Stromal cell of bone marrow (primary cell): ENCODE measurements around the gene NEK1.
"Not testable (repeated sequence)": the region's sequence is repeated elsewhere in the genome, so short reads cannot be mapped to it uniquely, and the experiment has no call there.

ENCODE experiments used
- DNase-seq: peaks from one replicate; pipeline ENCODE4 v3.0.0-alpha.2; 2012; ENCODE audit warnings: low read depth

NEK1 gene

DNA sequence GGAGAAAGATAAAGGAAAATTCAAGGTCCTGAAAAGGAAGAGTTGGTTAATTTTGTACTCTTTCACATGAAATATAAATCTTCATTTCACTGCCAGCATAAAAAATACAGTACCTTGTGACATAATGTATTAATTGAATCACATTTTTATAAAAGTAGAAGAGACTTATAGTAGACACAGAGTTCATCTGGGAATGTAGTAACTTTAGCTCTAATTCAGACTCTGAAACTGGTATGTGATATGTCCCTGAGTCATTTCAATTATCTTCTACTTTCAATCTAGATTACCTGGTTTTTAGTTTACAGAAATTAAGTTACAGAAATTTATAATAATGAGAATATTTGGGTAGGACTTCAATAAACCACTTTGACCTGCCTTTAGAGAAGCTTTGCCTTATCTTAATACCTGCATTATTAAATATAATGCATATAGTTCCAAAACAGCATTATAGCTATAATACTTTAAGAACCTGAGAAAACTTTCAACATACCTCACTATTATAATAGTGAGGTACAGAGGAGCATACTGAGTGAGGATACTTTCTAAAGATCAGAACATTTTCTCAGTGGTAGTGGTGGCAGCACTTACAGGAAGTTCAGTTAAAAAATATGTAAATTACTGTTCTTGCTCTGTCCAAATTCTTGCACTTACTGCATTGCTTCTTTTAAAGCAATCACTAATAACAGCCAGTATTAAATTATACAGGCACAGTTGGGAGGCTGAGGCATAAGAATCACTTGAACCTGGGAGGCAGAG, 11.2 kb downstream of the NEK1 start:
- no peak for DNase-seq

DNA sequence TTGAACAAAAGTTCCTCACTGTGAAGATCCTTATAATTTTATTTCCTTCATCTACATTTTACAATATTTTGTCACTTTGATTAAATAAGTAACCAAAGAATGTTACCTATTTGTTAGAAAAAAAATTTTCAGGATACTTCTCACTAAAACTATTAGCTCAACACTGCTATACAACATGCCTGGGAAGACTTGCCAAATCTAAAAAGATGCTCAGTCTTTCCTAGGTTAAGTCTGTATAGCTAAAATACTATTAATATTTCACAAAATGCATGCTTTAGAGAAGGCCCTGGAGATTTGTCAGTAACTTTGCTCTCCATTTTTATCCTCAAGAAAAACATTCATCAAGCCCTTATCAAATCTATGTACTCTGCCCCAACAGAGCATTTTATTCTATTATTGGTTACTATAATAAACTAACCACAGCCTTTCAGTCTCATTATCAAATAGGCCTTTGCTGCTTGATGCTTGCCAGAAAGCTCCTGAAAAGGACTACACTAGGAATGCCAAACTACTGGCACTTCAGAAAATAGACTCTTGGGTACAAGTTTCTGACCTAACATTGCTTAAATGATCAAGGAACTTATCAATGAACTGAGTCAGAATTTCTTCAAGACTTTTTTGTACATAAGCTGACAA, 17.7 kb downstream of the NEK1 start:
- DNase-seq, result no peak

DNA sequence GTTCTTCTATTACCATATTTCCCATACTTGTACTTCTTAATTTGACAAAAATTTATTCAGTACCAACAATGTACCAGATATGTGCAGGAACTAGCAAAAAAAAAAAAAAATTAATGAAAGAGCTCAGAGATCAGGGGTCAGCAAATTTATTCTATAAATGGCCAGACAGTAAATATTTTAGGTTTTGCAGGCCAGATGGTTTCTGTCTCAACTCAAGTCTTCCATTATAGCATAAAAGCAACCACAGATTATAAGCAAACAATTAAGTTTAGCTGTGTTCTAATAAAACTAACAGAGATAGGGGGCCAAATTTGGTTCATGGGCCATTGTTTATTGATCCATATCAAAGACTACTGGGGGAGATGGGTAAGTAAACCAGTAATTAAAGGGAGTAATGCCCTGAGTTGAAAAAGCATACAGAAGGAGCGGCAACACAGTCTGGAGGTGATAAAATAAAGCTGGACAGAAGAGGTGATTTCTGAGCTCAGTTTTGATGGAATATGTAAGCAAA, 19.3 kb downstream of the NEK1 start:
- DNase-seq, result no peak

DNA sequence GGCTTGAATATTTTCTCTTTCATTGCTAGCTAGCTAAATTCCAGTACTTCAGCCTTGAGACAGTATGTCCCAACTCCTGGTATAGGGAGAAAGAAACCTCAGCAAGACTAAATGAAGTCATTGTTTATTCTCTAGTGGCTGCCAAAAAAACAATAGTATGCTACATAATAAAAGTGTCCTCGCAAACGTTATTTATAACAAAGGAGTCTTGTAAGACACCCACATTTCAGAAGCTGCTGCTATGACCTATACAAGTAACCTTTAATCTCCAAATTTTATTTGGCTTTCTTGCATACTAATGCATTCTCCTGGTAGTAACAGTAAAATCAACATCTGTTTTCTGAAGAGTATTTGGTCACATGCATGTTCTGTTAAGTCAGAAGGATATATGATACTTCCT, 28.8 kb downstream of the NEK1 start:
- DNase-seq, result no peak

DNA sequence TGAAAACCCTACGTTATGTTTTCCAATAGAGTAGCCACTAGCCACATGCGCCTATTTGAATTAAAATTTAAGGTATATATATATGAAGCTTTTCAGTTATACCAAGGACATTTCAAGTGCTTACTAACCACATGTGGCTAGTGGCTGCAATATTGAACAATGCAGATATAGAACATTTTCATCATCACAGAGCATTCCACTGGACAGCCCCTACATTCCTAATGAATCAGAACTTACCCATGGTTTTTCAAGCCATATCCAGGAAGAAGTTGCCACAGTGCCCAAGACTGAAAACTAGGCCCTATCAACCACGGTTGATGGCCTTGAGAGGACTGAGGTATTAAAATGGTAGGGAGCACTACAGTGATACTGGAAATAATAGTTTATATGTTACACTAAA, 29.7 kb downstream of the NEK1 start:
- no peak for DNase-seq

DNA sequence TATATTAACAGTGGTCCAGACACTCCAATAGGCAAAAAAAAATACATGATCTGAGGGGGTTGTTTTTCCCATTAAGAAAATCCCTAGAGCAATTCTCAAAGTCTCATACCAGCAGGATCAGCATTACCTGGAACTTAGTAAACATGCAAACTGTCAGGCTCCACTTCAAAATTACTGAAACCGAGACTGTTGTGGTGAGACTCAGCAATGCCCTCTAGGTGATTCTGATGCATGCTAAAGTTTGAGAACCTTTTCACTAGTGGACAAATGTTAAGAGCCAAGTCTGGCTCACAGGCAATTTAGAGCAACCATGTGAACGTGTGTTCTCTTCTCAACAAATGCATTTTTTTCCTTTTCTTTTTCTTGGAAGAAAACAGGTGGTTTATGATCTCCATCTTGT, 30.2 kb downstream of the NEK1 start:
- no peak for DNase-seq

DNA sequence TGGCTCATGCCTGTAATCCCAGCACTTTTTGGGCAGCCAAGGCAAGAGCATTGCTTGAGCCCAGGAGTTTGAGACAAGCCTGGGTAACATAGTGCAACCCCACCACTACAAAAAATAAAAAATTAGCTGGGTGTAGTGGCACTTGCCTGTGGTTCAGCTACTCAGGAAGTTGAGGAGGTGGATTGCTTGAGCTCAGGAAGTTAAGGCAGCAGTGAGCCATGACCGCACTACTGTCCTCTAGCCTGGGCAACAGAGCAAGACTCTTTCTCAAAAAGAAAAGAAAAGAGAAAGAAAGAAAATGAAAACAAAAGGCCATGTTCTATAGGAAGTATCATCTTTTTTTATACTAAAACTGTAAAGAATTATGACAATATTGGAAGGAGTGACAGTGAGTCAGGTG, 38.5 kb downstream of the NEK1 start:
- DNase-seq, result no peak

DNA sequence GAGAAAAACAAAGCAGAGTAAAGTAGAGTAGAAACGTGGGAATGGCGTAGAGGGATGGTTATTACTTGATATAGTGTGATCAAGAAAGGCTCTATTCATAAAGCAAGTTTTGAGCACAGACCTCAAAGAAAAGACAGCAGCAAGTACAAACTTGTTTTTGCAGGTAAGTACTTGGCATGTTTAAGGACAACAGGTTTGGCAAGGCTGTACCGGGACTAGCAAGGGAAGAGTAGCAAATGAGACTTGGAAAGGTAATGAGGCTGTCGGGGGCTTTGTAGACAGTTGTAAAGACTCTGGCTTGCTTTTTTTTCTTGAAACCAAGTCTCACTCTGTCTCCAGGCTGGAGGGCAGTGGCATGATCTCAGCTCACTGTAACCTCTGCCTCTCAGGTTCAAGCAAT, 40.9 kb downstream of the NEK1 start:
- no peak for DNase-seq

DNA sequence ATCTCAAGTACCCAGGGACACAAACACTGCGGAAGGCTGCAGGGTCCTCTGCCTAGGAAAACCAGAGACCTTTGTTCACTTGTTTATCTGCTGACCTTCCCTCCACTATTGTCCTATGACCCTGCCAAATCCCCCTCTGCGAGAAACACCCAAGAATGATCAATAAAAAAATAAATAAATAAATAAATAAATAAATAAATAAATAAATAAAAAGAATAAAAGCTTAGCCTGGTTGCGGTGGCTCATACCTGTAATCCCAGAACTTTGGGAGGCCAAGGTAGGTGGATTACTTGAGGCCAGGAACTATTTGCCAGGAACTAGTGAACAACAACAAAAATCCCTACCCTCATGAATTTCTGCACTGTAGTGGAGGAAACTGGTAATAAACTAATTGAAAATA, 41.4 kb downstream of the NEK1 start:
- DNase-seq, result not testable (repeated sequence)

DNA sequence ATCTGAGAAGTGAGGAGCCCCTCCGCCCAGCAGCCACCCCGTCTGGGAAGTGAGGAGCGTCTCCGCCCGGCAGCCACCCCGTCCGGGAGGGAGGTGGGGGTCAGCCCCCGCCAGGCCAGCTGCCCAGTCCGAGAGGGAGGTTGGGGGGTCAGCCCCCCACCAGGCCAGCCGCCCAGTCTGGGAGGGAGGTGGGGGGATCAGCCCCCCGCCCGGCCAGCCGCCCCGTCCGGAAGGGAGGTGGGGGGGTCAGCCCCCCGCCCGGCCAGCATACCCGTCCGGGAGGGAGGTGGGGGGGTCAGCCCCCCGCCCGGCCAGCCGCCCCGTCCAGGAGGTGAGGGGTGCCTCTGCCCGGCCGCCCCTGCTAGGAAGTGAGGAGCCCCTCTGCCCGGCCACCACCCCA, 42.1 kb downstream of the NEK1 start:
- DNase-seq, result not testable (repeated sequence)

DNA sequence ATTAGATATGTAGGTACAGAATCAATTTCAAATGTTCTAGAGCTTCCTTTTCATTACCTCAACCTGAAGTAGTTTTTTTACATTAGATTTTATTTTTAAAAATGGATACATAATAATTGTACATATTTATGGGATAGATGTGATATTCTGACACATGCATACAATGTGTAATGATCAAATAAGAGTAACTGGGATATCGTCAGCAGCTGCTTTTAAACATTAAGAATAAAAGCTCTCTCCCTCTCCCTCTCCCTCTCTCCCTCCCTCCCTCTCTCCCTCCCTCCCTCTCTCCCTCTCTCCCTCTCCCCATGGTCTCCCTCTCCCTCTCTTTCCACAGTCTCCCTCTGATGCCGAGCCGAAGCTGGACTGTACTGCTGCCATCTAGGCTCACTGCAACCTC, 43.2 kb downstream of the NEK1 start:
- not testable (repeated sequence) for DNase-seq

DNA sequence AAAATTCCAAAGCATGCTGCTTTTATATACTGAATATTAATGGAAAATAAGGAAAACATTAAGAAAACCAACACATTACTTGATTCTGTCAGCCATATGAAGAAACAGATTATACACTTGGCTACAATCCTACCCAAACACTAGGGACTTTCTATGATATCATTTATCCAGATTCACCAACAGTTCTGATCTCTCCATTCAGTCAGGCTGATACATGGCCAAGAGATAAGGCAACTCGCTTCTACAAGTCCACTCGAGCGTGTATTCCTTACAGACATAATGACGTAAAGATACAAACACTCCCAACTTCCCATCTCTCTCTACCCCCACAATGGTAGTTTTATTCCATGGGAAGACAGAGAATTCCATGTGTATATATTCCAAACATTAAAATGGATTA, 44.5 kb downstream of the NEK1 start:
- DNase-seq, result no peak

DNA sequence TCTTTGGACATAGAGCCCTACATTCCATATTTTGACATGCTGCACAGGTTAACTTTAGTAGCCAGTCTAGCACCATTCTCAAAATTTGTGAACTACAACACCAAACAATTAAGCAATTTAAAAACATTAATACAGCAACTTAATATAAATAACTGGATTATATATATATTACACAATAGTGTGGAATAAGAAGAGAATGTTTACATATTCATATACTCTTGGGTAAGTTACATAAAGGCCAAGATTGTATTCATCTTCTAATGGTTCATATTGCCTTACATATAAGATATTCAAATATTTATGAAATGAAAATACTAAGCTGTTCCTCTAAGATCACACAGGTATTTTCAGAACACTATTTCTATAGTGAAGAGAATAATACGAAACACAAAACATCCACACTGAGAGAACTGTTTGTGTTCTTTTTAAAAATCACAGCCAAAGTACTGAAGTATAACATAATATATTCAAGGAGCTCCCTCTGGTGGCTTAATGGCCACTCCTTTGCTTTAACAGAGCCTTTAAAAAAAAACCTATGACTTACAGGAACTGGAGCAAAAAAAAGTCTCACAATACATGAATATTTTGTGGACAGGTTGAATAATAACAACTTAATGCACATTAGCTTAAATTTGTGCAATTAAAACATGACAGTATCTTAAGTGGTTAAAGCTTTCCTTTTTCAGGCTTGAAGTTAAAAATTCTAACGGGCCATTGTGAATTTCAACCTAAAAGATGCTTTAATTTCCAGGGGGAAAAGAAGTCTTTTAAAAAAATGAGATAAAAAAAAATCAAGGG, 46.2 kb downstream of the NEK1 start:
- peak; percentile 51 for DNase-seq

DNA sequence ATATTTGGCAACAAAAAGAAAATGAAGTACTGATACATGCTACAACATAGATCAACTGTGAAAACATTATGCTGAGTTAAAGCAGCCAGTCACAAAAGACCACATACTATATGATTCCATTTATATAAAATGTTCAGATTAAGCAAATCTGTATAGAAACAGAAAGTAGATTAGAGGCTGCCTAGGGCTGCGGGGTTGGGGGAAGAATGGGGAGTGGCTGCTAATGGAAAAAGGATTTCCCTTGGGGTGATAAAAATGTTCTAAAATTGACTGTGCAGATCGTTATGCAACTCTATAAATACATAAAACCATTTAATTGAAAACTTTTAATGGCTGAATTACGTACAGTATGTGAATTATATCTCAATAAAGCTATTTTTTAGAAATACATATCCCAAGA, 46.8 kb downstream of the NEK1 start:
- DNase-seq, result no peak

DNA sequence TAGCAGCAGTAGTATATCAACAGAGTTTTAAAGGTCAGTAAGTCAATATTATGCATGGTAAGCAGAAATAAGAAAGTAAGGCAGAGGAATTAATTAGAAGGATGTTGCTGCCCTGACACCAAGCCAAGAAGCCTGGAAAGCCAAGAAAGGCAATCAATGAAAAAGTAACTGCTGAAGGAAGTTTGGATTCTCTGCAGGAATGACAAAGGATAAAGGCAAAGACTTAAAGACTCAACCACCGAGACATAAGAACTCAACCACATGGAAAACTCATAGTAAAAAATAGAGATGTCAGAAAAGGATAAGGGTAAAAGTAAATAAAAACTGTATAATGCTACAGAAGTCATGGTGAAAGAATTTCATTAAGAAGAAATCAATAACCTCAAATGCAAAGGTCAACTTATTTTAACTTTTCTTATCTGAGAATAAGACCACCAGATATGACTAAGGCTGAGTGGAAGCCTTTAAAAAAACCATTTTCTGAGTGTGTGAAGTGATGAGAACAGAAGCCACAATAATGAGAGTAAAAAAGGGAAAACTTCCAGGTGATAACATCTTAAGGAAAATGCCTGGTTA, 55.2 kb downstream of the NEK1 start:
- DNase-seq, result no peak

DNA sequence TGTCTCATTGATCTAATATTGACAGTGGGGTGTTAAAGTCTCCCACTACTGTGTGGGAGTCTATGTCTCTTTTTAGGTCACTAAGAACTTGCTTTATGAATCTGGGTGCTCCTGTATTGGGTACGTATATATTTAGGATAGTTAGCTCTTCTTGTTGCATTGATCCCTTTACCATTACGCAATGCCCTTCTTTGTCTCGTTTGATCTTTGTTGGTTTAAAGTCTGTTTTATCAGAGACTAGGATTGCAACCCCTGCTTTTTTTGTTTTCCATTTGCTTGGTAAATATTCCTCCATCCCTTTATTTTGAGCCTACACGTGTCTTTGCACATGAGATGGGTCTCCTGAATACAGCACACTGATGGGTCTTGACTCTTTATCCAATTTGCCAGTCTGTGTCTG, 65.8 kb downstream of the NEK1 start:
- not testable (repeated sequence) for DNase-seq

DNA sequence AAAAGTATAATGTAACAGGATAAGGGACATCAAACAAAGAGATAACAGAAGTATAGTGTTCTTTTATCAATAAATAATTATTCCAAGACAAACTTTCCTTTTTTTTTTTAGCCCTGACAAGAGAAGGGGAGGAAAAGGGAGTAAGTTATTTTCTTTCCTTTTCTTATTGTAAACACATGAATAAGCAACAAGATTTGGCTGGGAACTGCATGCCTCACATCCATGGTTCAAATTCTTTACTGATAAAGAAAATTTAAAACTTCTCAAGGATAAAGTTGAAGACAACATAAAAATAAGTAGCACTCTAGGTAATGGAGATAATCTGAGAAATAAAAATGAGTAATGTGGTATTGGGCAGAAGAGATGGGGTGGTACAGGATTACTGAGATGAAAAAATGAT, 71.6 kb downstream of the NEK1 start:
- DNase-seq, result no peak

DNA sequence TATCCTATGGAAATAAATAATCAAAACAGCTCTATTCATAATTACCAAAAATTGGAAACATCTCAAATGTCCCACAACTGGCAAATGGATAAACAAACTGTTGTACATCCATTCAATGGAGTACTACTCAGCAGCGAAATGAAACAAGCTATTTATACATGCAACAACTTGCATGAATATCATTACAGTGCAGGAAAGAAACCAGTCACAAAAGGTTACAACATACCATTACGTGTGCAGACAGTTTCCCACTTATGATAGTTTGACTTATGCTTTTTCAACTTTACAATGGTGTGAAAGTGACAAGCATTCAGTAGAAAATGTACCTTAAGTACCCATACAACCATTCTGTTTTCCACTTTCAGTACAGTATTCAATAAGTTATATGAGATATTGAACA, 82.3 kb downstream of the NEK1 start:
- DNase-seq, result no peak

DNA sequence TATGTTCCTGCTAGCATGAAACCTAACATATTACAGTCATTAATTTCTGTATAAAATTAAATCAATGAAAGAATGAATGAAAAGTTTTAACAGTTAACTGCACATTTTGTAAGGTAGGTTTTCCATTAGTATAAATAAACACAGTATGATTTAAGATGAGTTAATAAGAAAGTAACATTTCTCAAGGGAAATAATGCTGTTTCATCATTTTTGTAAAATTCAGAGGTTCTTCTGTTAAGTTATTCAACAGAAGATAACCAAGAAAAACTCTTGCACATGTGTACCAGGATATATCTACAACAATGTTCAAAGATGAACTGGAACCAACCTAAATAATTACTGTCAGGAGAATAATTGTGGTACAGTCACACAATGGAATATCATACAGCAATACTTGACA, 88.6 kb downstream of the NEK1 start:
- DNase-seq, result no peak

DNA sequence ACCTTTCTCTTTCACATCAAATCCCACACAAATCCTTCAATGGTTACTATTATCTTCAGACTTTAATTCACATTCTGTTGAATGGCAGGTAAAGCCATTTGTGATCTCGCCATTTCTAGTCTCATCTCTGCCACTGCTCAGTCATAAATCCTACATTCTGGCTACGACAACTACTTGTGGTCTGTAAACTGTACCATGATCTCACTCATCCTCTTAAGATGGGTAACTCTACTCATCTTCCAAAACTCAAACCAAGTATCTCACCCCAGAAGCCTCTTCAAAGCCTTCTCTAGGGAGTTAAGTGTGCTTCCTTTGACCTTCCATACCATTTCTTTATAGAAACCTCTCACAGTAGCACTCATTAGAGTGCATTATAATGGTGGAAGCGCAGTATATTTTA, 101.8 kb downstream of the NEK1 start:
- DNase-seq, result no peak

DNA sequence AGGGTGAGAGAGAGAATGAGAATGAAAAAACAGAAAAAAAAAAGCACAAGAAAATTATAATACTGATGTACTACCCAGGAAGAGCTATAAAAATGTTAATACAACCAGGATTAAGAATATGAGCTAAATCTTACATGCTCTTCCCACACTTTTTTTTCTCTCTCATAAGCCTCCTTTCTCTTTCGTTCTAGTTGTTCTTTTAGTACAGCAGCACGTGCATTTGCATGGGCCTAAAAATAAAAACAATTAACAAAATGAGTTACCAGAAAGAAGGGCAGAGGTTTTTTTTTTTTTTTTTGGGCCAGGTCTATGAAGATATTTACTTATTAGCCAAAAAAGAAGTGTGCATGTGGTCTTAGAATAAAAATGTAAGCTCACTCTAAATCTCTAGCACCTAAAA, 105.5 kb downstream of the NEK1 start:
- DNase-seq, result no peak

DNA sequence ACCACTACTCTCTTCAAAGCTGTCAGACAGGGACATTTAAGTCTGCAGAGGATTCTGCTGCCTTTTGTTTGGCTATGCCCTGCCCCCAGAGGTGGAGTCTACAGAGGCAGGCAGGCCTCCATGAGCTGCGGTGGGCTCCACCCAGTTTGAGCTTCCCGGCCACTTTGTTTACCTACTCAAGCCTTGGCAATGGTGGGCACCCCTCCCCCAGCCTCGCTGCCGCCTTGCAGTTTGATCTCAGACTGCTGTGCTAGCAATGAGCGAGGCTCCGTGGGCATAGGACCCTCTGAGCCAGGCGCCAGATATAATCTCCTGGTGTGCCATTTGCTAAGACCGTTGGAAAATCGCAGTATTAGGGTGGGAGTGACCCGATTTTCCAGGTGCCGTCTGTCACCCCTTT, 112.5 kb downstream of the NEK1 start:
- DNase-seq, result not testable (repeated sequence)

DNA sequence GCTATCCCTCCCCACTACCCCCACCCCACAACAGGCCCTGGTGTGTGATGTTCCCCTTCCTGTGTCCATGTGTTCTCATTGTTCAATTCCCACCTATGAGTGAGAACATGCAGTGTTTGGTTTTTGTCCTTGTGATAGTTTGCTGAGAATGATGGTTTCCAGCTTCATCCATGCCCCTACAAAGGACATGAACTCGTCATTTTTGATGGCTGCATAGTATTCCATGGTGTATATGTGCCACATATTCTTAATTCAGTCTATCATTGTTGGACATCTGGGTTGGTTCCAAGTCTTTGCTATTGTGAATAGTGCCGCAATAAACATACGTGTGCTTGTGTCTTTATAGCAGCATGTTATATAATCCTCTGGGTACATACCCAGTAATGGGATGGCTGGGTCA, 118.1 kb downstream of the NEK1 start:
- DNase-seq, result not testable (repeated sequence)
